ENCODE results near the gene TEX2. TPM values are rescaled to one million over a fixed set of nuclear protein-coding genes. Genes with fewer than 3 reads are reported as not detected.
A peak's percentile ranks its signal among the peaks of the same experiment; 100 is the strongest.

TEX2 gene
- total and polyA plus RNA-seq, 9 of the 15 experiments (the other 6 are each of a cell fraction or from before 2014, with no cell fraction given): 4.1 to 27.6 (median 19.3) TPM

DNA sequence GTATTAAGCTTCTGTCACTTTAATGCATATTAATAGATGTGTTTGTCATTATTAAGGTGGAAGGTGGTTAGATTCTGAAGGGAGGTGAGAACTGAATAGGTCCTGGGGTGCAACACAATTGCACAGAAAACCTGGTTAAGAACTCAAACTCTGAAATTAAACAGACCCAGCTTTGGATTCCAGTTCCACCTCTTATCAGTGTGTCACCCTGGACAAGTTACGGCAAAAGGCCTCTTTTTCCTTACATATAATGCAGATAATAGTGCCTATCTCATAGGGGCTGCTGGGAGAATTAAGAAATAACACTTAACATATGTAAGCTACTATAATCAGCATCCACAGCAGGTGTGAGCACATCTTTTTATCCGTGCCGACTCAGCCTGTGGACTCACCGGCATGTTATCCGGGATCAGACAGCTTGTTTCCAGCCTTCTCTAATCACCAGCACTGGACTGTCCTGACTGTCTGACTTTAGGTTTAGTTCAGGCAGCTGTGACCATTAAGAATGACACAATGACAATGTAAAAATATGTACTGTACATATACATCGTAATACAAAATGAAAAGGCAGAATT lies 31.4 kb downstream of the TEX2 start (continued):
- TF ChIP-seq JUND (IDR thresholded peaks at IDR 0.05; ENCODE audit: borderline replicate concordance, low read depth, low read length) (peak; percentile 39; the same call in 1 of the 2 replicates), JUND (tag; IDR thresholded peaks at IDR 0.05; ENCODE audit: borderline replicate concordance, low read depth, low read length) (no peak), MAFG (tag; conservative IDR thresholded peaks at IDR 0.05) (0 out of 2 replicates have a peak, but pooled peaks have one; percentile 45), BCL6 (CRISPR knock-in tag; IDR thresholded peaks at IDR 0.05) (no peak), ZNF695 (CRISPR knock-in tag; IDR thresholded peaks at IDR 0.05) (no peak), NFIX (CRISPR knock-in tag; IDR thresholded peaks at IDR 0.05; ENCODE audit: low read depth) (no peak), TAF1 (IDR thresholded peaks at IDR 0.05; ENCODE audit: control insufficient read depth, extremely low read depth, insufficient read depth, low read length, severe bottlenecking) (no peak), KDM2B (CRISPR knock-in tag; IDR thresholded peaks at IDR 0.05) (no peak), NCOA4 (IDR thresholded peaks at IDR 0.05; ENCODE audit: partially characterized antibody) (no peak), MTA2 (IDR thresholded peaks at IDR 0.05; ENCODE audit: low read depth) (0 out of 2 replicates have a peak, but pooled peaks have one; percentile 16), KLF16 (IDR thresholded peaks at IDR 0.05) (peak; percentile 77; the same call in 1 of the 2 replicates), SMARCB1 (IDR thresholded peaks at IDR 0.05; ENCODE audit: insufficient read length, low read depth) (no peak), ERF (CRISPR knock-in tag; IDR thresholded peaks at IDR 0.05) (no peak), TBL1XR1 (IDR thresholded peaks at IDR 0.05; ENCODE audit: low read length in 2 of 2) (no peak)
- TF ChIP-seq, protein P1, sequence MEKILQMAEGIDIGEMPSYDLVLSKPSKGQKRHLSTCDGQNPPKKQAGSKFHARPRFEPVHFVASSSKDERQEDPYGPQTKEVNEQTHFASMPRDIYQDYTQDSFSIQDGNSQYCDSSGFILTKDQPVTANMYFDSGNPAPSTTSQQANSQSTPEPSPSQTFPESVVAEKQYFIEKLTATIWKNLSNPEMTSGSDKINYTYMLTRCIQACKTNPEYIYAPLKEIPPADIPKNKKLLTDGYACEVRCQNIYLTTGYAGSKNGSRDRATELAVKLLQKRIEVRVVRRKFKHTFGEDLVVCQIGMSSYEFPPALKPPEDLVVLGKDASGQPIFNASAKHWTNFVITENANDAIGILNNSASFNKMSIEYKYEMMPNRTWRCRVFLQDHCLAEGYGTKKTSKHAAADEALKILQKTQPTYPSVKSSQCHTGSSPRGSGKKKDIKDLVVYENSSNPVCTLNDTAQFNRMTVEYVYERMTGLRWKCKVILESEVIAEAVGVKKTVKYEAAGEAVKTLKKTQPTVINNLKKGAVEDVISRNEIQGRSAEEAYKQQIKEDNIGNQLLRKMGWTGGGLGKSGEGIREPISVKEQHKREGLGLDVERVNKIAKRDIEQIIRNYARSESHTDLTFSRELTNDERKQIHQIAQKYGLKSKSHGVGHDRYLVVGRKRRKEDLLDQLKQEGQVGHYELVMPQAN (IDR thresholded peaks at IDR 0.05; ENCODE audit: borderline replicate concordance): no peak
- TF ChIP-seq, protein P2, sequence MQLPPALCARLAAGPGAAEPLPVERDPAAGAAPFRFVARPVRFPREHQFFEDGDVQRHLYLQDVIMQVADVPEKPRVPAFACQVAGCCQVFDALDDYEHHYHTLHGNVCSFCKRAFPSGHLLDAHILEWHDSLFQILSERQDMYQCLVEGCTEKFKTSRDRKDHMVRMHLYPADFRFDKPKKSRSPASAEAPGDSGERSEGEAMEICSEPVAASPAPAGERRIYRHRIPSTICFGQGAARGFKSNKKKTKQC (CRISPR knock-in tag; IDR thresholded peaks at IDR 0.05): no peak
- TF ChIP-seq, protein P3, sequence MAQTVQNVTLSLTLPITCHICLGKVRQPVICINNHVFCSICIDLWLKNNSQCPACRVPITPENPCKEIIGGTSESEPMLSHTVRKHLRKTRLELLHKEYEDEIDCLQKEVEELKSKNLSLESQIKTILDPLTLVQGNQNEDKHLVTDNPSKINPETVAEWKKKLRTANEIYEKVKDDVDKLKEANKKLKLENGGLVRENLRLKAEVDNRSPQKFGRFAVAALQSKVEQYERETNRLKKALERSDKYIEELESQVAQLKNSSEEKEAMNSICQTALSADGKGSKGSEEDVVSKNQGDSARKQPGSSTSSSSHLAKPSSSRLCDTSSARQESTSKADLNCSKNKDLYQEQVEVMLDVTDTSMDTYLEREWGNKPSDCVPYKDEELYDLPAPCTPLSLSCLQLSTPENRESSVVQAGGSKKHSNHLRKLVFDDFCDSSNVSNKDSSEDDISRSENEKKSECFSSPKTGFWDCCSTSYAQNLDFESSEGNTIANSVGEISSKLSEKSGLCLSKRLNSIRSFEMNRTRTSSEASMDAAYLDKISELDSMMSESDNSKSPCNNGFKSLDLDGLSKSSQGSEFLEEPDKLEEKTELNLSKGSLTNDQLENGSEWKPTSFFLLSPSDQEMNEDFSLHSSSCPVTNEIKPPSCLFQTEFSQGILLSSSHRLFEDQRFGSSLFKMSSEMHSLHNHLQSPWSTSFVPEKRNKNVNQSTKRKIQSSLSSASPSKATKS (CRISPR knock-in tag; IDR thresholded peaks at IDR 0.05): no peak
- TF ChIP-seq, protein P4, sequence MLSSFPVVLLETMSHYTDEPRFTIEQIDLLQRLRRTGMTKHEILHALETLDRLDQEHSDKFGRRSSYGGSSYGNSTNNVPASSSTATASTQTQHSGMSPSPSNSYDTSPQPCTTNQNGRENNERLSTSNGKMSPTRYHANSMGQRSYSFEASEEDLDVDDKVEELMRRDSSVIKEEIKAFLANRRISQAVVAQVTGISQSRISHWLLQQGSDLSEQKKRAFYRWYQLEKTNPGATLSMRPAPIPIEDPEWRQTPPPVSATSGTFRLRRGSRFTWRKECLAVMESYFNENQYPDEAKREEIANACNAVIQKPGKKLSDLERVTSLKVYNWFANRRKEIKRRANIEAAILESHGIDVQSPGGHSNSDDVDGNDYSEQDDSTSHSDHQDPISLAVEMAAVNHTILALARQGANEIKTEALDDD (IDR thresholded peaks at IDR 0.05): peak; percentile 38; the same call in 1 of the 2 replicates
- TF ChIP-seq, protein P5, sequence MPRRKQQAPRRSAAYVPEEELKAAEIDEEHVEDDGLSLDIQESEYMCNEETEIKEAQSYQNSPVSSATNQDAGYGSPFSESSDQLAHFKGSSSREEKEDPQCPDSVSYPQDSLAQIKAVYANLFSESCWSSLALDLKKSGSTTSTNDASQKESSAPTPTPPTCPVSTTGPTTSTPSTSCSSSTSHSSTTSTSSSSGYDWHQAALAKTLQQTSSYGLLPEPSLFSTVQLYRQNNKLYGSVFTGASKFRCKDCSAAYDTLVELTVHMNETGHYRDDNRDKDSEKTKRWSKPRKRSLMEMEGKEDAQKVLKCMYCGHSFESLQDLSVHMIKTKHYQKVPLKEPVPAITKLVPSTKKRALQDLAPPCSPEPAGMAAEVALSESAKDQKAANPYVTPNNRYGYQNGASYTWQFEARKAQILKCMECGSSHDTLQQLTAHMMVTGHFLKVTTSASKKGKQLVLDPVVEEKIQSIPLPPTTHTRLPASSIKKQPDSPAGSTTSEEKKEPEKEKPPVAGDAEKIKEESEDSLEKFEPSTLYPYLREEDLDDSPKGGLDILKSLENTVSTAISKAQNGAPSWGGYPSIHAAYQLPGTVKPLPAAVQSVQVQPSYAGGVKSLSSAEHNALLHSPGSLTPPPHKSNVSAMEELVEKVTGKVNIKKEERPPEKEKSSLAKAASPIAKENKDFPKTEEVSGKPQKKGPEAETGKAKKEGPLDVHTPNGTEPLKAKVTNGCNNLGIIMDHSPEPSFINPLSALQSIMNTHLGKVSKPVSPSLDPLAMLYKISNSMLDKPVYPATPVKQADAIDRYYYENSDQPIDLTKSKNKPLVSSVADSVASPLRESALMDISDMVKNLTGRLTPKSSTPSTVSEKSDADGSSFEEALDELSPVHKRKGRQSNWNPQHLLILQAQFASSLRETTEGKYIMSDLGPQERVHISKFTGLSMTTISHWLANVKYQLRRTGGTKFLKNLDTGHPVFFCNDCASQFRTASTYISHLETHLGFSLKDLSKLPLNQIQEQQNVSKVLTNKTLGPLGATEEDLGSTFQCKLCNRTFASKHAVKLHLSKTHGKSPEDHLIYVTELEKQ (CRISPR knock-in tag; IDR thresholded peaks at IDR 0.05): no peak
